ENCODE results near the gene ADAMTSL4. TPM values are rescaled to one million over a fixed set of nuclear protein-coding genes. Genes with fewer than 3 reads are reported as not detected.
A peak's percentile ranks its signal among the peaks of the same experiment; 100 is the strongest.
"Not testable (repeated sequence)": the region's sequence is repeated elsewhere in the genome, so short reads cannot be mapped to it uniquely, and the experiment has no call there.

Gene ADAMTSL4
- total RNA-seq, 1 experiment from 2014 or later: 1.1 TPM

DNA sequence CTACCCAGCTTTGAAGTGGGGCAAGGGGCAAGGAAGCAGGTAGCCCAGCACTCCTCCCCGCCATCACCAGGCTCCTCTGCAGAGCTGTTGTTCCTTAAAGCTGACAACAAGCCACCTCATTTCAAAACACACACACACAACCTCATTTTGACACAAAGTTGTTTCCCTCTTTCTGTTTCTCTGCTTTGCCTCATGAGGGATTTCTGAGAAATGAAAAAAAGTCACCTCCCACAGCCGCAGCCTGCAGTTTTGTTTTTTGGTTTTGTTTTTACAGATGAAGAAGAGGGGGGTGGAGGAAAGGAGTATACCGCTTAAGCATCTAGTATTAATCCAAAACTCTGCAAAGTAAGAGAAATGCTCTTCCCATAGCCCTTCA lies 18.1 kb downstream of the ADAMTSL4 start:
- peak; percentile 2 for DNase-seq (ENCODE audit: low spot score)

DNA sequence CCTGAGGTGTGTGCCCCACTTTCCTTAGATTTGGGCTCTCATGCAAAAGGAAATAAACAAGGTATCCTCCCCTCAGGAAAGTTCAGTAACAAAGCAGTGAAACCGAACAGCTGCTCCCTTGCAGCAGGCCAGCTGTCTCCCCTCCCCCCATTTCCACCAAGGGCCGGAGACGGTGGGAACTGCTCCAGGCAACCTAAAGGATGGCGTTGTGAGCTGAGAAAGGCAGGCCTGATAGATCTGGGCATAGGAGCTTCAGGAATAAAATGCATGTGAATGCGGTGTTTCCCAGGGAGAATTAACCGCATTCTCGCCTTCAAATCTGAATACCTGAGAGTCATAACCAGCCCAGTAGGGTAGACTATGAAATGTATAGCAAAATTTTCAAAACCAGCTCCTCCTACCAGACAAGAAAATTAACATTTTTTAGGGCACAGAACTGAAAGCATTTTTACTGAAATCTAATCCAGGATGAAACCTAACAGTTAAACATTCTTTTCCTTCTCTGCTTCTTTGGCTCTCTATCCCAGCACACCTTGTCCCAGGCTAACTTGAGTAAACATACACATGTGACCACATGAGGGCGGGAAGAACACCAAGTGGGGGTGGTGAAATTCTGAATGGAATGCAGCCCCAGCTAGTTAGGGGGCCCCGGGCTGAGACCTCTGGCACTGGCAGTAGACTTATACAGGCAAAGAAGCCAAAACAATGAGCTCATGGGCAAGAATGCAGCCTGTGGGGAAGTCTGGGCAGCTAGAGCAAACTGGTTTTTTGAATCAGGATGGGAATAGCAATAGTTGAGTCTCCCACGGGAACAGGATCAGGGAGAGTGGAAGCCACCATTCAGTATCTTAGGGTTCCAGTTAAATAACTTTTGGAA lies 18.7 kb downstream of the ADAMTSL4 start:
- DNase-seq (ENCODE audit: low spot score): peak; percentile 96

- DNase-seq (ENCODE audit: low spot score): no peak
These were observed 19.4 kb downstream of the ADAMTSL4 start for GRCh38 chr1:150568594-150568966.

GRCh38 chr1:150572918-150573647 lies 23.9 kb downstream of the ADAMTSL4 start:
- DNase-seq (ENCODE audit: low spot score): peak; percentile 12

DNA sequence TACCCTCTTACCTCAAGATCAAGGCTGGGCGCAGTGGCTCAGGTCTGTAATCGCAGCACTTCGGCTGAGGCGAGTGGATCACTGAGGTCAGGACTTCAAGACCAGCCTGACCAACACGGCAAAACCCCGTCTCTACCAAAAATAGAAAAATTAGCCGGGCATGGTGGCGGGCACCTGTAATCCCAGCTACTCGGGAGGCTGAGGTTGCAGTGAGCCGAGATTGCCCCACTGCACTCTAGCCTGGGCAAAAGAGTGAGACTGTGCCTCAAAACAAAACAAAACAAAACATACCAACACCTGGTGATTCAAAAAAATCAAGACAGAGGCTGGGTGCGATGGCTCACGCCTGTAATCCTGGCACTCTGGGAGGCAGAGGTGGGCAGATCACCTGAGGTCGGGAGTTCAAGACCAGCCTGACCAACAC lies 24.5 kb downstream of the ADAMTSL4 start:
- peak; percentile 10 for DNase-seq (ENCODE audit: low spot score)

GRCh38 chr1:150574260-150575071 lies 25.3 kb downstream of the ADAMTSL4 start:
- DNase-seq (ENCODE audit: low spot score): peak; percentile 4

DNA sequence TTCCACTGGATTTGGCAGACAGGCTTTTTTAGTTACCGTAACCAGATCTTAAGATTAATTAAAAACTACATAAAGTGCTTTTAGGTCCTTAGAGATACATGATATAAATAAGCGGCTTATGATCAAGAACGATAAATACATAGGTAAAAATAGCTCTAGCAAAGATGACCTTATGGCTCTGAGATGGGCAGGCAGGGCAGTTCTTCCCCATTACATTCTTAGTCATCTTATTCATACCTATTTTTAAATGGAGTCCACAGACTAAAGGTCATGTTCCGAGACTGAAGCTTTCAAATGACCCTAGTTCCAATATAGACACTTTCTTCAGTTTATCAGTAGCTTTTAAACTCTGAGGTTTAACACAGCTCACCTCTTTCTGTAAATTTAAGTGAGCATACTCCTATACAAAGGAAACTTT lies 25.9 kb downstream of the ADAMTSL4 start:
- DNase-seq (ENCODE audit: low spot score): peak; percentile 3

- DNase-seq (ENCODE audit: low spot score): no peak
These were observed 26.5 kb downstream of the ADAMTSL4 start for GRCh38 chr1:150575518-150576366.

DNA sequence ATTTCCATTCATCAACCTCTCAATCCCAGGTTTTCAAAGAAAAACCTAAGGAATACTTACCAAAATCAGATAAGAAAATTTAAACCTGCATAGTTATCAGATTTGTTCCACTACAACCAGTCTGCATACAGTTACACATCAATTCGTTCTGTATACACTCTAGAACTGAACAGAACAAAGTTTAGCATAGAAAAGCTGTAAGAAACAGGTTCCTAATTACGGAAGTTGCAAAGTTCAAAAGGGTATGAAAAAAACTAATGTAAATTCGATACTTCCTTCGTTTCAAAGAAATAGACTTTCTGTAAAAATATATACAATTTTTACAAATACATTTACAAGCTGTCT lies 27.1 kb downstream of the ADAMTSL4 start:
- no peak for DNase-seq (ENCODE audit: low spot score)

GRCh38 chr1:150576794-150577556 lies 27.8 kb downstream of the ADAMTSL4 start:
- no peak for DNase-seq (ENCODE audit: low spot score)

GRCh38 chr1:150577557-150578271 lies 28.5 kb downstream of the ADAMTSL4 start:
- DNase-seq (ENCODE audit: low spot score): no peak

GRCh38 chr1:150578272-150579109 lies 29.3 kb downstream of the ADAMTSL4 start:
- DNase-seq (ENCODE audit: low spot score): no peak

DNA sequence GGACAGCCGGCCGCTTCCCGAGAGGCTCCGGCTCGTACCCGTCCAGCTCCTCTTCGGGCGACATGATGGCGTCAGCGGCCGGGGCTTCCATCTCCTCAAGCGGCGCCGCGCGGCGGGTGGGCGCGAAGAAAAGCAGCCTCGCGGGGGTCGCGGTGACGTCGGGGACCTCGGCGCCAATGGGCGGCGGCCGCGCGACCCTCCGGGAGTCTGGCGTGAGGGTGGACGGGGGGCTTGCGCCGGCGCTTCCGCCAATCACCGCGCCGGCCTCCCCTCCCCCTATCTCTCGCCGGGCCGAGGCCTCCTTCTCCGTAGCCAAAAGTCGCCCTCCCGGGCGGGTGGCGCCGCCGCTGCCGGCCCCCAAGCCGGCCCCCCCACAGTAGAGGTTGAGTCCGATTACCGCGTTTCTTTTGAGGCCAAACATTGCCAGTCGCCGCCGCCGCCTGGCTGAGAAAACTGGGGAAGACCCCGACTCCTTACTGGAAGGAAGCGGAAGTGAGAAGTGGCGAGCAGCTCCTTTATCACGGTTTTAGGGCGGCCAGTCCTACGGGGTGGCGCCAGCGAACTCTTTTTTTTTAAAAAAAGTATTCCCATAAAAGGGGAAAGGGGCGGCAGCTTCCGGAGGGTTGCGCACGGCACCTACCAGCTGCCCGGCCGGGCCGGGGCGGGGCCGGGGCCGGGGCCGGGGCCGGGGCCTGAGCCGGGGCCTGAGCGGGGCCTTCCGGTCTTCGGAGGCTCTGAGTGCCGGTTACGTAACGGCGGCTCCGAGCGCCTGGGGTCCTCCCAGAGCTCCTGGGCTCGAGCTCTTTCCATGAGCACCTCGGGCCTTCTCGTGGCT lies 30.1 kb downstream of the ADAMTSL4 start, which contains the start of gene MCL1:
Gene MCL1 (minus strand): TSS at position 501 of the 835 bp plus-strand sequence. CDS start 80 bp downstream, at position 421.
- peak; percentile 96 for DNase-seq (ENCODE audit: low spot score)

DNA sequence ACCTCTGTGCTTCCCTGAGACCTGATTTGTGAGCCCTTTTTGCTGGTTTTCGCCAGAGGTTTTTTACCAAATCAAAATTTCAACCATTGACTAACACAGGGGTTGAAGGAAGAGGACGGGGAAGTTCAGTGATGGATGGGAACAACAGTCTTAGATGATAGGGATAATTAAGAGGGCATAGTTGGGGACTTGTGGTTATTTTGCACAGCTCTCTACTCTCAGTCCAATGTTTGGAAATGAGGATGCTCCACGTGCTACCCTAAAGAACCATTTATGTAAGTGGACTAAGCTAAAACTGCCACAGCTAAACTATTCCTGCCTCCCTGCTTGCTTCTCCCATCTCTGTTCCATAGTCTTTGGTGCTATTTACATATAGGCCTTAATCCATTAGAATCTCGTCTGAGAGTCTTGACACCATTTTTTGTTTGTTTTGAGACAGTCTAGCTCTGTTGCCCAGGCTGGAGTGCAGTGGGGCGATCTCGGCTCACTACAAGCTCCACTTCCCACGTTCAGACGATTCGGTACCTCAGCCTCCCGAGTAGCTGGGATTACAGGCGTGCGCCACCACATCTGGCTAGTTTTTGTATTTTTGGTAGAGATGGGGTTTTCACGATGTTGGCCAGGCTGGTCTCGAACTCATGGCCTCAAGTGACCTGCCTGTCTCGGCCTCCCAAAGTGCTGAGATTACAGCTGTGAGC lies 30.9 kb downstream of the ADAMTSL4 start:
- no peak for DNase-seq (ENCODE audit: low spot score)

DNA sequence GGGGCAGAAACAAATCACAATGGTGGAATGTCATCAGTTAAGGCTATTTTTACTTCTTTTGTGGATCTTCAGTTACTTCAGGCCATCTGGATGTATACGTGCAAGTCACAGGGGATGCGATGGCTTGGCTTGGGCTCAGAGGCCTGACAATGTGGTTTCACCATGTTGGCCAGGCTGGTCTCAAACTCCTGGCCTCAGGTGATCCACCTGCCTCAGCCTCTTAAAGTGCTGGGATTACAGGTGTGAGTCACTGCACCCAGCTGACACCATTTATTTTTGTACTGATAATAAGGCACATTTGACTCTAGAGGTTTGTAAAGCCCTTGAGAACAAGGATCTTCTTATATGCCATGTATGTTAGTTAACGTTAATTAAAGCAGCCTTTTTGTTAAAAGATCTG lies 31.8 kb downstream of the ADAMTSL4 start:
- DNase-seq (ENCODE audit: low spot score): not testable (repeated sequence)

GRCh38 chr1:150581437-150581836 lies 32.2 kb downstream of the ADAMTSL4 start:
- not testable (repeated sequence) for DNase-seq (ENCODE audit: low spot score)

DNA sequence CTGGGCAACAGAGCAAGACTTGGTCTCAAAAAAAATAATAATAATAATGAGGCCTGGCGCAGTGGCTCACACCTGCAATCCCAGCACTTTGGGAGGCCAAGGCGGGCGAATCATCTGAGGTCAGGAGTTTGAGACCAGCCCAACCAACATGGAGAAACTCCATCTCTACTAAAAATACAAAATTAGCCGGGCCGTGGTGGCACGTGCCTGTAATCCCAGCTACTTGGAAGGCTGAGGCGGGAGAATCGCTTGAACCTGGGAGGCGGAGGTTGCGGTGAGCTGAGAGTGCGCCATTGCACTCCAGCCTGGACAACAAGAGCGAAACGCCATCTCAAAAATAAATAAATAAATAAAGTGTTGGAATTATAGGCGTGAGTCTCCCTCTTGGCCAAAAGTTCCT lies 32.8 kb downstream of the ADAMTSL4 start:
- DNase-seq (ENCODE audit: low spot score): not testable (repeated sequence)

Measured in H4 (cell line).